ENCODE results near the gene GALNT1. TPM values are rescaled to one million over a fixed set of nuclear protein-coding genes. Genes with fewer than 3 reads are reported as not detected.
"Not testable (repeated sequence)": the region's sequence is repeated elsewhere in the genome, so short reads cannot be mapped to it uniquely, and the experiment has no call there.

GALNT1 gene
- polyA plus RNA-seq, 1 donor (not counting 4 experiments of a cell fraction or from before 2014, with no cell fraction given): 69.4 TPM

- H3K4me3 ChIP-seq (ENCODE audit: control insufficient read depth in 2 of 3, extremely low read depth in 1 of 3, insufficient read depth in 2 of 3, low read depth in 1 of 3, low read length in 3 of 3): no peak overlapping the region
- H3K27me3 ChIP-seq (ENCODE audit: control insufficient read depth, extremely low read depth, insufficient read depth, low read length): no peaks in the 10 kb centered on the region
- TF ChIP-seq, protein P1, sequence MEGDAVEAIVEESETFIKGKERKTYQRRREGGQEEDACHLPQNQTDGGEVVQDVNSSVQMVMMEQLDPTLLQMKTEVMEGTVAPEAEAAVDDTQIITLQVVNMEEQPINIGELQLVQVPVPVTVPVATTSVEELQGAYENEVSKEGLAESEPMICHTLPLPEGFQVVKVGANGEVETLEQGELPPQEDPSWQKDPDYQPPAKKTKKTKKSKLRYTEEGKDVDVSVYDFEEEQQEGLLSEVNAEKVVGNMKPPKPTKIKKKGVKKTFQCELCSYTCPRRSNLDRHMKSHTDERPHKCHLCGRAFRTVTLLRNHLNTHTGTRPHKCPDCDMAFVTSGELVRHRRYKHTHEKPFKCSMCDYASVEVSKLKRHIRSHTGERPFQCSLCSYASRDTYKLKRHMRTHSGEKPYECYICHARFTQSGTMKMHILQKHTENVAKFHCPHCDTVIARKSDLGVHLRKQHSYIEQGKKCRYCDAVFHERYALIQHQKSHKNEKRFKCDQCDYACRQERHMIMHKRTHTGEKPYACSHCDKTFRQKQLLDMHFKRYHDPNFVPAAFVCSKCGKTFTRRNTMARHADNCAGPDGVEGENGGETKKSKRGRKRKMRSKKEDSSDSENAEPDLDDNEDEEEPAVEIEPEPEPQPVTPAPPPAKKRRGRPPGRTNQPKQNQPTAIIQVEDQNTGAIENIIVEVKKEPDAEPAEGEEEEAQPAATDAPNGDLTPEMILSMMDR (optimal IDR thresholded peaks at IDR 0.05 in 1 of 3, IDR thresholded peaks at IDR 0.05 in 1 of 3, conservative IDR thresholded peaks at IDR 0.05 in 1 of 3; ENCODE audit: extremely low read depth in 1 of 3, insufficient read depth in 2 of 3, low read length in 3 of 3): no peak
- TF ChIP-seq EZH2 (IDR thresholded peaks at IDR 0.05; ENCODE audit: low read length): no peak
- H2AFZ ChIP-seq (ENCODE audit: control insufficient read depth, low read length): no peak overlapping the region
- DNase-seq (ENCODE audit: low read depth, low spot score): no peak
- no peak overlapping the region for H3K4me2 ChIP-seq (ENCODE audit: control insufficient read depth, extremely low read depth, insufficient read depth, low read depth, low read length)
- no peaks in the 10 kb centered on the region for H3K9me1 ChIP-seq (ENCODE audit: control insufficient read depth, extremely low read depth, insufficient read depth, low read length)
- H3K79me2 ChIP-seq (ENCODE audit: control insufficient read depth, insufficient read depth, low read length): no peaks in the 10 kb centered on the region
- H4K20me1 ChIP-seq (ENCODE audit: control insufficient read depth, extremely low read depth, insufficient read depth, low read length): no peaks in the 10 kb centered on the region
- no peaks in the 10 kb centered on the region for H3K4me1 ChIP-seq (ENCODE audit: control insufficient read depth, extremely low read depth, insufficient read depth, low read length)
- no peaks in the 10 kb centered on the region for H3K36me3 ChIP-seq (ENCODE audit: control insufficient read depth in 2 of 2, extremely low read depth in 1 of 2, insufficient read depth in 2 of 2, low read length in 2 of 2)
- no peaks in the 10 kb centered on the region for H3K9me3 ChIP-seq (ENCODE audit: control insufficient read depth, low read depth, low read length)
- H3K9ac ChIP-seq (ENCODE audit: control insufficient read depth, extremely low read depth, insufficient read depth, low read length): no peak overlapping the region
- dilution Hi-C loops (cut with MboI; ENCODE audit: extremely low pct_ligation_motif_present, low sequenced_read_pairs): no loop called here
- FAIRE-seq: no peak
- no peak overlapping the region for H3K27ac ChIP-seq (ENCODE audit: control insufficient read depth, insufficient read depth, low read length)
Observed at GRCh38 chr18:35553300-35553699, 28.2 kb upstream of the GALNT1 start.

DNA sequence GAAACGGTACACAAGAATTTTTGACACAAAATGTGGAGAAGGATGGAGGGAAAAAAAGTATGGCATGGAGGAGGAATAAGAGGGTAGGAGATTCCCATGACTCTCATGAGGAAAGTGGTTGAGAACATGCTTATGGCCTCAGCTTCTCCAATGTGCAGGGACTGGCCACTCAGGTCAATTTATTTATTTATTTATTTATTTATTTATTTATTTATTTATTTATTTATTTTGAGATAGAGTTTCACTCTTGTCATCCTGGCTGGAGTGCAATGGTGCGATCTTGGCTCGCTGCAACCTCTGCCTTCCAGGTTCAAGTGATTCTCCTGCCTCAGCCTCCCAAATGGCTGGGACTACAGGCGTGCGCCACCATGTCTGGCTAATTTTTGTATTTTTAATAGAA lies 26.0 kb upstream of the GALNT1 start:
- H3K36me3 ChIP-seq (ENCODE audit: control insufficient read depth in 2 of 2, extremely low read depth in 1 of 2, insufficient read depth in 2 of 2, low read length in 2 of 2); H3K9me3 ChIP-seq (ENCODE audit: control insufficient read depth, low read depth, low read length); H3K9me1 ChIP-seq (ENCODE audit: control insufficient read depth, extremely low read depth, insufficient read depth, low read length); H3K9ac ChIP-seq (ENCODE audit: control insufficient read depth, extremely low read depth, insufficient read depth, low read length); H3K79me2 ChIP-seq (ENCODE audit: control insufficient read depth, insufficient read depth, low read length); H3K27me3 ChIP-seq (ENCODE audit: control insufficient read depth, extremely low read depth, insufficient read depth, low read length); H3K4me3 ChIP-seq (ENCODE audit: control insufficient read depth in 2 of 3, extremely low read depth in 1 of 3, insufficient read depth in 2 of 3, low read depth in 1 of 3, low read length in 3 of 3); DNase-seq (ENCODE audit: low read depth, low spot score); dilution Hi-C loops (cut with MboI; ENCODE audit: extremely low pct_ligation_motif_present, low sequenced_read_pairs); H4K20me1 ChIP-seq (ENCODE audit: control insufficient read depth, extremely low read depth, insufficient read depth, low read length); H3K4me2 ChIP-seq (ENCODE audit: control insufficient read depth, extremely low read depth, insufficient read depth, low read depth, low read length); FAIRE-seq; H3K4me1 ChIP-seq (ENCODE audit: control insufficient read depth, extremely low read depth, insufficient read depth, low read length); H2AFZ ChIP-seq (ENCODE audit: control insufficient read depth, low read length); H3K27ac ChIP-seq (ENCODE audit: control insufficient read depth, insufficient read depth, low read length): not testable (repeated sequence)

DNA sequence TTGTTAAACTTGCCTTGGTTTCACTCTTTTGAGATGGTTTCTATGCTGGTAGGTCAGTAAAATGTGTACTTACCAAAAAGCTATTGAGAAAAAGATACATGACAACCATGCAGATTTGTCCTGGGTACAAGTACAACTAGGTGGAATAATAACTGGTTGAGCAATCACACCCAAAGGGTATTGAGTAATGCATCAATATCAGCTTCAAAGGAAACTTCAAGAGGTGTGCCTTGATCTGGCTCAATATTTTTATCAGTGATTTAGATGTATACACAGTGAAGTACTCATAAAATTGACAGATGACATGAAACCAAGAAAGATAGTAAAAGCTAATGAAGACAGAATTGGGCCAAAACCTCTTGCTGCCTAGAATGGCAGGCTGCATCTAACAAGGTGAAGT lies 21.7 kb upstream of the GALNT1 start:
- no peak for FAIRE-seq
- Histone ChIP-seq H3K4me1 (ENCODE audit: control insufficient read depth, extremely low read depth, insufficient read depth, low read length) (no peaks in the 10 kb centered on the region), H4K20me1 (ENCODE audit: control insufficient read depth, extremely low read depth, insufficient read depth, low read length) (no peaks in the 10 kb centered on the region), H2AFZ (ENCODE audit: control insufficient read depth, low read length) (no peak overlapping the region), H3K79me2 (ENCODE audit: control insufficient read depth, insufficient read depth, low read length) (no peaks in the 10 kb centered on the region), H3K36me3 (ENCODE audit: control insufficient read depth in 2 of 2, extremely low read depth in 1 of 2, insufficient read depth in 2 of 2, low read length in 2 of 2) (no peaks in the 10 kb centered on the region), H3K4me3 (ENCODE audit: control insufficient read depth in 2 of 3, extremely low read depth in 1 of 3, insufficient read depth in 2 of 3, low read depth in 1 of 3, low read length in 3 of 3) (no peak overlapping the region), H3K4me2 (ENCODE audit: control insufficient read depth, extremely low read depth, insufficient read depth, low read depth, low read length) (no peak overlapping the region), H3K27ac (ENCODE audit: control insufficient read depth, insufficient read depth, low read length) (no peak overlapping the region), H3K27me3 (ENCODE audit: control insufficient read depth, extremely low read depth, insufficient read depth, low read length) (no peaks in the 10 kb centered on the region), H3K9ac (ENCODE audit: control insufficient read depth, extremely low read depth, insufficient read depth, low read length) (no peak overlapping the region), H3K9me3 (ENCODE audit: control insufficient read depth, low read depth, low read length) (no peaks in the 10 kb centered on the region), H3K9me1 (ENCODE audit: control insufficient read depth, extremely low read depth, insufficient read depth, low read length) (no peaks in the 10 kb centered on the region)
- TF ChIP-seq EZH2 (IDR thresholded peaks at IDR 0.05; ENCODE audit: low read length): no peak
- TF ChIP-seq, protein P1 (optimal IDR thresholded peaks at IDR 0.05 in 1 of 3, IDR thresholded peaks at IDR 0.05 in 1 of 3, conservative IDR thresholded peaks at IDR 0.05 in 1 of 3; ENCODE audit: extremely low read depth in 1 of 3, insufficient read depth in 2 of 3, low read length in 3 of 3): no peak
- no peak for DNase-seq (ENCODE audit: low read depth, low spot score)
- dilution Hi-C loops (cut with MboI; ENCODE audit: extremely low pct_ligation_motif_present, low sequenced_read_pairs): no loop called here

Data from keratinocyte (primary cell).